Gastrocnemius medialis (tissue), 4 donors: ENCODE data around the gene GPS1. TPM values are rescaled to one million over a fixed set of nuclear protein-coding genes. Genes with fewer than 3 reads are reported as not detected.

ENCODE experiments used
- ATAC-seq, 2 donors: fragments of 150-250 bp; one replicate each; pipeline ENCODE4 v1.9.1; 2016
- DNase-seq, 2 donors: peaks; one replicate each; pipeline ENCODE4 v3.0.0-alpha.2; 2019
- H3K27ac ChIP-seq, 4 donors: fragments of 200-600 bp; sonication (generic); 1 replicate in 1 of 4; 2 replicates in 3 of 4; pipeline ENCODE4 v1.5.1; 2016 to 2018; ENCODE audit warnings: mild to moderate bottlenecking in 2 of 4, moderate library complexity in 1 of 4
- H3K27me3 ChIP-seq, 3 donors: fragments of 200-600 bp; sonication (generic) in 2 of 3; 1 replicate in 1 of 3; 2 replicates in 2 of 3; pipeline versions ENCODE4 v1.5.1 to v1.6.0; 2016 to 2019; ENCODE audit warnings: mild to moderate bottlenecking in 1 of 3, moderate library complexity in 1 of 3
- H3K36me3 ChIP-seq, 2 donors: fragments of 200-600 bp; sonication (generic) in 1 of 2; one replicate each; pipeline ENCODE4 v1.5.1; 2017 to 2018
- H3K4me1 ChIP-seq, 2 donors: fragments of 200-600 bp; sonication (generic) in 1 of 2; one replicate each; pipeline ENCODE4 v1.5.1; 2016 to 2017; ENCODE audit warnings: mild to moderate bottlenecking in 2 of 2
- H3K4me3 ChIP-seq, 4 donors: fragments of 200-600 bp; sonication (generic) in 3 of 4; 1 replicate in 1 of 4; 2 replicates in 3 of 4; pipeline ENCODE4 v1.5.1; 2016 to 2019; ENCODE audit warnings: mild to moderate bottlenecking in 2 of 4
- H3K9me3 ChIP-seq, 3 donors: fragments of 200-600 bp; sonication (generic) in 2 of 3; 1 replicate in 1 of 3; 2 replicates in 2 of 3; pipeline ENCODE4 v1.5.1; 2016 to 2019
- CTCF ChIP-seq, 5 experiments: fragments of 450-650 bp in 3 of 5; fragments of 200-600 bp in 2 of 5; sonication (generic) in 2 of 5; IDR thresholded peaks in 4 of 5; conservative IDR thresholded peaks in 1 of 5; 1 replicate in 4 of 5; 2 replicates in 1 of 5; pipeline ENCODE4 v1.5.1; 2016 to 2019; ENCODE audit warnings: antibody characterized with exemption in 5 of 5, mild to moderate bottlenecking in 3 of 5, moderate library complexity in 3 of 5
- POLR2A ChIP-seq, 2 donors: fragments of 450-650 bp; IDR thresholded peaks; one replicate each; pipeline ENCODE4 v1.6.1; 2017; ENCODE audit warnings: antibody characterized with exemption in 2 of 2, mild to moderate bottlenecking in 2 of 2, moderate library complexity in 2 of 2
- in situ Hi-C, 4 donors: fragments of 200-750 bp; cut with MboI; loops; one replicate each; pipeline versions ENCODE4 v1.15.0 to v1.8.0; 2017; ENCODE audit warnings: low sequenced_read_pairs in 4 of 4
- intact Hi-C: fragments of 100-400 bp; cut with DNase I; formaldehyde crosslinking; loops from one replicate; pipeline ENCODE4 v1.15.1; 2023; ENCODE audit warnings: low total_unique reads
- total RNA-seq, 4 donors: library from RNA; depleted of rRNA; stranded (reverse); fragments of >200 nt; gene quantifications; one replicate each; pipeline versions ENCODE4 v1.1.0 to v1.2.3, GENCODE V29; 2016

Gene GPS1
- total RNA-seq, 4 donors from 2014 or later = 119 to 174 (median 137) TPM

DNA sequence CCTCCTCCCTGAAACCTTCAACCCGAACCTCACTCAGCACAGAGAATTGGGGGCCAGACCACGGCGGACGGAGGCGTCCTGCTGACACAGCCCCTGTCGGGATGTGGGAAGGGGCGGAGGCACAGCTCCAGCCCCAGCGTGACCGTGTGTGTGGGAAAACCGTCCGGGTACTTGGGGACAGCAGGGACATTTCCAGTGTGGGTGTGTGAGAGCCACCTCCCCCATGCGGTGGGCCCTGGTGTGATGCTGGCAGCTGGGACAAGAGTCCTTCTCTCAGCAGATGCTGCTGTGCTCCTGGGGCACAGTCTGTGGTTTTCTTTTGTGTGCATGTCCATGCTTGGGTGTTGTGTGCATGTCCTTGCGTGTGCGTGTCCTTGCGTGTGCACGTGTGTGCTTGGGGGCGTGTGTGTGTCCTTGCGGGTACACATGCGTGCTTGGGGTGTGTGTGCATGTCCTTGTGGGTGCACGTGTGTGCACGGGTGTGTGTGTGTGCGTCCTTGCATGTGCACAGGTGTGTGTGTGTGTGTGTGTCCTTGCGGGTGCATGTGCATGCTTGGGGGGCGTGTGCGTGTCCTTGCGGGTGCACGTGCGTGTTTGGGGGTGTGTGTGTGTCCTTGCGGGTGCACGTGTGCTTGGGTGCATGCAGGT is 45.9 kb upstream of the GPS1 start:
- intact Hi-C loops = loop anchor here (10.0 kb wide), 1 partner anchor 69 kb away; no protein-coding TSS in a partner anchor
- no peak overlapping the region for H3K27ac ChIP-seq
- no peaks in the 10 kb centered on the region for H3K36me3 ChIP-seq
- no peak for ATAC-seq
- H3K9me3 ChIP-seq = no peaks in the 10 kb centered on the region
- peaks cover 33 to 43% of the 10 kb centered on the region in 2 donors for H3K4me1 ChIP-seq
- no peaks in the 10 kb centered on the region for H3K27me3 ChIP-seq
- no peak for TF ChIP-seq CTCF (IDR thresholded peaks at IDR 0.05 in 4 of 5, conservative IDR thresholded peaks at IDR 0.05 in 1 of 5)
- TF ChIP-seq POLR2A (IDR thresholded peaks at IDR 0.05) = no peak
- DNase-seq = no peak
- no peak overlapping the region for H3K4me3 ChIP-seq
- in situ Hi-C loops = no loop called here

DNA sequence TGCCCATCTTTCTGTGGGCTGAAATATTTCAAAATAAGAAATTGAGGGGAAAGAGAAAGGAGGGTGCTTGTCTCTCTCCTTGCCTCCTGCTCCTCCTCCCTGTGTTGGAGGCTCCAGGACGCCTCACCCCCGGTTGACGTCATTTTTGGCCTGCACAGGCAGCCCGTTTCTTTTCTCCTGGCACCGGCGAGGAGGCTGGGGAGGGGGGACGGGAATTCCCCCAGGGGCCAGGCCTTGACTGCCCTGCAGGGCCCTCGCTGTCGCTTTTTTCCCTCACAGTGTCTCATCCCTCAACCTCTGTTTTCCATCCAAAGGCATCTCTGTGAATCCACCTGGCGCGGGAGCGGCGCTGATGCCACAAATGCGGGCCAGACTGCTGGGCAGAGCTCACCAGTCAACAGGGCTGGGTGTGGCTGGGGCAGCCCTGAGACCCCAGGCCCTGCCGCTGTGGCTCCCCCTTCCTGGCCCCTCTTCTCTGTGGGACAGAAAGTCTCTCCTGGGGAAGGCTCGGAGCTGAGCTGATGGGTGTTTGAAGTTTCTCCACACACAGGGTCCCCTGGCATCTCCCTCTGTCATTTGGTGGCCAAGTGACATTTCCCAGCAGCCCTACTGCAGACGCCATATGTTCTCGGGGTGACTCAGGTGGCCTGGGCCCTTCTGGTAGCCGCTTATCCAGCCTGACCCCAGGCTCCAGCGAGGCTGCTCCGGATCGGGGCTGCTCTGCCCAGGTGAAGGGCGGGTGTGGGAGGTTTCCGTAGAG is 45.0 kb upstream of the GPS1 start:
- Histone ChIP-seq H3K4me3 (no peak overlapping the region), H3K27ac (no peak overlapping the region), H3K27me3 (no peaks in the 10 kb centered on the region), H3K36me3 (peaks cover 0 to 3% of the 10 kb centered on the region in 2 donors), H3K9me3 (no peaks in the 10 kb centered on the region), H3K4me1 (peaks cover 25 to 35% of the 10 kb centered on the region in 2 donors)
- ATAC-seq (no peak), DNase-seq (no peak)
- in situ Hi-C loops = no loop called here
- TF ChIP-seq CTCF (IDR thresholded peaks at IDR 0.05 in 4 of 5, conservative IDR thresholded peaks at IDR 0.05 in 1 of 5) = no peak
- no peak for TF ChIP-seq POLR2A (IDR thresholded peaks at IDR 0.05)
- intact Hi-C loops = loop anchor here (10.0 kb wide), 1 partner anchor 68 kb away; no protein-coding TSS in a partner anchor

- Histone ChIP-seq H3K36me3 (peaks cover 0 to 3% of the 10 kb centered on the region in 2 donors), H3K27me3 (no peaks in the 10 kb centered on the region), H3K4me1 (peaks cover 20 to 30% of the 10 kb centered on the region in 2 donors), H3K27ac (no peak overlapping the region), H3K4me3 (no peak overlapping the region), H3K9me3 (no peaks in the 10 kb centered on the region)
- ATAC-seq (no peak), DNase-seq (no peak)
- intact Hi-C loops (loop anchor here (10.0 kb wide), 1 partner anchor 68 kb away; no protein-coding TSS in a partner anchor), in situ Hi-C loops (no loop called here)
- TF ChIP-seq CTCF (IDR thresholded peaks at IDR 0.05 in 4 of 5, conservative IDR thresholded peaks at IDR 0.05 in 1 of 5) (no peak), POLR2A (IDR thresholded peaks at IDR 0.05) (no peak)
Observed at GRCh38 chr17:82007228-82007494, 44.5 kb upstream of the GPS1 start.

GRCh38 chr17:82007495-82008257 is 44.0 kb upstream of the GPS1 start:
- DNase-seq = no peak
- in situ Hi-C loops = no loop called here
- intact Hi-C loops = loop anchor here (10.0 kb wide), 1 partner anchor 67 kb away; no protein-coding TSS in a partner anchor

More at GRCh38 chr17:82007495-82008257, 44.0 kb upstream of the GPS1 start:
- Histone ChIP-seq H3K4me3 (no peak overlapping the region), H3K27ac (no peak overlapping the region), H3K9me3 (no peaks in the 10 kb centered on the region), H3K4me1 (peaks cover 15 to 24% of the 10 kb centered on the region in 2 donors), H3K36me3 (peaks cover 0 to 3% of the 10 kb centered on the region in 2 donors), H3K27me3 (no peaks in the 10 kb centered on the region)
- TF ChIP-seq POLR2A (IDR thresholded peaks at IDR 0.05) (no peak), CTCF (IDR thresholded peaks at IDR 0.05 in 4 of 5, conservative IDR thresholded peaks at IDR 0.05 in 1 of 5) (no peak)
- ATAC-seq = no peak
